Myometrial cell (primary cell): Measurements from ENCODE around the gene LHFPL2. TPM values are rescaled to one million over a fixed set of nuclear protein-coding genes. Genes with fewer than 3 reads are reported as not detected.

Experiments
- total RNA-seq: library from RNA; depleted of rRNA; stranded (reverse); fragments of >200 nt; gene quantifications from 2 replicates; pipeline ENCODE4 v1.2.3, GENCODE V29; 2015

LHFPL2 gene, protein sequence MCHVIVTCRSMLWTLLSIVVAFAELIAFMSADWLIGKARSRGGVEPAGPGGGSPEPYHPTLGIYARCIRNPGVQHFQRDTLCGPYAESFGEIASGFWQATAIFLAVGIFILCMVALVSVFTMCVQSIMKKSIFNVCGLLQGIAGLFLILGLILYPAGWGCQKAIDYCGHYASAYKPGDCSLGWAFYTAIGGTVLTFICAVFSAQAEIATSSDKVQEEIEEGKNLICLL
- 21.6 and 28.0 TPM in 2 replicates for total RNA-seq

DNA sequence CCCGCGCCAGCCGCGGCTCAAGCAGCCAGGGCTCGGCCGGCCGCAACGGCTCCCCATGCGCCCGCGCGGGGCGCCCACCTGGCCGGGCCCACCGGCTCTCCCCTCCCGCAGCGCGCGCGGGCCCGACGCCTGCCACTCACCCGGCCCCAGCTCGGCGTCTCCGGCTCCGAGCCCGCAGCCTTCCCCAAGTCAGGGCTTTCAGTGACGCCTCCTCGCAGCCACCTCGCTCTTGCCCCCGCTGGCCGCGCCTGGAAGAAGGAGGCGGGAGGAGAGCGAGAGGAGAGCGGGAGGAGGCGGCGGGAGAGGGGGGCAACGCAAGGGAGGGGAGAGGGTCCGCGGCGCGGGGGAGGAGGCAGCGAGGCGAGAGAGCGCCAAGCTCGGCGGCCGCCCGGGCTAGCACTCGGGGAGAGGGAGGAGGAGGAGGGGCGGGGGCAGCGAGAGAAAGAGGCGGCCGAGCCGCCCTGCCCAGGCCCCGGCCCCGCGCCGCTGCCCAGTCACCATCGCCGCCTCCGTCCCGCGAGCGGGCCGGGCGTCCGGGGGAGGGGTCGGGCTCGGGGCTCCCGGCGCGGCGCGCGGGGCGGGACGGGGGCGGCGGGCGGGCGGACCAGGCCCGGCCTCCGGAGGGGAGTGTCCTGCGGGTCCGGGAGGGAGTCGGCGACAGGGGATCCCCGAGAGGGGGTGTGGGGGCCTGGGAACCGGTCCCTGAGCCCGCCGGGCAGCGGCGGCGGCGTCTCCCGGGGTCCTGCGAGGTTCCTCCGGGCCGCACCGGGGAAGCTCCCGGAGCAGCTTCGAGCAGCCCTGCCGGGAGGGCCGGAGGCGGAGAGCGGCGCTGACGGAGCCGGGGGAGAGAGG lies at the start of gene LHFPL2:
TSS of gene LHFPL2 (minus strand) at position 414 of the 852 bp plus-strand sequence. CDS start 138,559 bp downstream, outside the sequence.

